ENCODE measurements around the gene SALL3.

- TF ChIP-seq, protein P1, sequence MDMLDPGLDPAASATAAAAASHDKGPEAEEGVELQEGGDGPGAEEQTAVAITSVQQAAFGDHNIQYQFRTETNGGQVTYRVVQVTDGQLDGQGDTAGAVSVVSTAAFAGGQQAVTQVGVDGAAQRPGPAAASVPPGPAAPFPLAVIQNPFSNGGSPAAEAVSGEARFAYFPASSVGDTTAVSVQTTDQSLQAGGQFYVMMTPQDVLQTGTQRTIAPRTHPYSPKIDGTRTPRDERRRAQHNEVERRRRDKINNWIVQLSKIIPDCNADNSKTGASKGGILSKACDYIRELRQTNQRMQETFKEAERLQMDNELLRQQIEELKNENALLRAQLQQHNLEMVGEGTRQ (IDR thresholded peaks at IDR 0.05; ENCODE audit: low read length), result no peak
- TF ChIP-seq SIN3A (conservative IDR thresholded peaks at IDR 0.05 in 1 of 2, IDR thresholded peaks at IDR 0.05 in 1 of 2; ENCODE audit: low read depth in 1 of 2, low read length in 2 of 2) (no peak), RAD21 (IDR thresholded peaks at IDR 0.05 in 1 of 2, conservative IDR thresholded peaks at IDR 0.05 in 1 of 2; ENCODE audit: low read depth in 2 of 2, low read length in 2 of 2) (no peak), HDAC2 (IDR thresholded peaks at IDR 0.05; ENCODE audit: borderline replicate concordance in 1 of 2, low read depth in 2 of 2, low read length in 2 of 2) (no peak), CEBPB (IDR thresholded peaks at IDR 0.05; ENCODE audit: low read depth, low read length) (no peak), CTCF (IDR thresholded peaks at IDR 0.05; ENCODE audit: control extremely low read depth in 1 of 3, insufficient read depth in 1 of 3, low read depth in 1 of 3, low read length in 3 of 3) (no peak), TAF1 (IDR thresholded peaks at IDR 0.05; ENCODE audit: low read depth, low read length) (no peak), EZH2 (IDR thresholded peaks at IDR 0.05; ENCODE audit: low read depth, low read length, severe bottlenecking) (no peak)
These were observed 12.7 kb downstream of the SALL3 start for GRCh38 chr18:78992041-78993011.

All from H1 (cell line).